Activated CD8-positive, alpha-beta T cell treated with anti-CD3 and anti-CD28 coated beads for 36 hours (primary cell): ENCODE results near the gene RBM24. TPM values are rescaled to one million over a fixed set of nuclear protein-coding genes. Genes with fewer than 3 reads are reported as not detected.

Experiments used
- ATAC-seq: fragments of 200-7000 bp; cut with Tn5 transposase; one replicate; pipeline ENCODE4 v1.10.0; 2021; ENCODE audit warnings: mild to moderate bottlenecking, moderate library complexity
- CTCF ChIA-PET: fragments of 350-600 bp; sonication (Branson Sonifier 250); formaldehyde crosslinking; loops from one replicate; lab custom pipeline; 2021; ENCODE audit warnings: antibody characterized with exemption; lab: Charles Lee
- POLR2A ChIA-PET: fragments of 350-600 bp; sonication (Branson Sonifier 250); formaldehyde crosslinking; loops from one replicate; lab custom pipeline; 2021; ENCODE audit warnings: antibody characterized with exemption; lab: Charles Lee
- DNase-seq: peaks from one replicate; pipeline ENCODE4 v3.0.0-alpha.2; 2020
- H3K27ac Mint-ChIP-seq: one replicate; pipeline ENCODE4 v1.8.0; 2021; ENCODE audit warnings: mild to moderate bottlenecking, mixed read lengths
- H3K27me3 Mint-ChIP-seq: one replicate; pipeline ENCODE4 v1.8.0; 2021; ENCODE audit warnings: mixed read lengths
- H3K36me3 Mint-ChIP-seq: one replicate; pipeline ENCODE4 v1.8.0; 2021; ENCODE audit warnings: low read depth, mixed read lengths
- H3K4me1 Mint-ChIP-seq: one replicate; pipeline ENCODE4 v1.8.0; 2021; ENCODE audit warnings: low read depth, mixed read lengths
- H3K4me3 Mint-ChIP-seq: one replicate; pipeline ENCODE4 v1.8.0; 2021; ENCODE audit warnings: mild to moderate bottlenecking, moderate library complexity, mixed read lengths
- H3K9me3 Mint-ChIP-seq: one replicate; pipeline ENCODE4 v1.8.0; 2021; ENCODE audit warnings: mixed read lengths
- intact Hi-C: fragments of 100-400 bp; cut with micrococcal nuclease; formaldehyde crosslinking; loops from one replicate; pipeline ENCODE4 v1.10.0; 2022
- total RNA-seq, 2 experiments: library from RNA; stranded (reverse); gene quantifications; one replicate each; pipeline ENCODE4 v1.2.3, GENCODE V29; 2021
- TF ChIP-seq, protein P1 (sequence below): fragments of 200-600 bp; IDR thresholded peaks from one replicate; pipeline ENCODE4 v1.8.0; 2022; ENCODE audit warnings: antibody characterized with exemption, mild to moderate bottlenecking

Gene RBM24
- total RNA-seq, 2 experiments from 2014 or later: not detected

DNA sequence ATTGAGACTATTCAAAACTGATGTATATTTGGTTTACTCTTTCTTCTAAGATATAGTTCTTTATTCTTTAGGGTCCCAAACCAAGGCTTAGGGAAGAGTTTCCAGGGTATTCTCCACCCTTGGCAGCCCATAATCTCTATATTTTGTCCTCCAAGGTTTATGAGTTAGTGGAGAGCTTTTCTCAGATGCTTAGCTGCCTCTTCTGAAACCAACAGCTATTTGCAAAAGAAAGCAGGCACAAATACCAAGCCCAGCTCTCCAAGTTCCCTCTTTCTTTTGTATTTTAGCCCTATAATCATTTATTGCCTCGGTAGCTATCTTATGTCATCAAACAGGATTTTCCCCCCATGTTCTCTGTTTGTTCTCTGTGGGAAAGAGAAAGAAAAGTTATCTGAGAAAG is 39.1 kb upstream of the RBM24 start:
- TF ChIP-seq, protein P1, sequence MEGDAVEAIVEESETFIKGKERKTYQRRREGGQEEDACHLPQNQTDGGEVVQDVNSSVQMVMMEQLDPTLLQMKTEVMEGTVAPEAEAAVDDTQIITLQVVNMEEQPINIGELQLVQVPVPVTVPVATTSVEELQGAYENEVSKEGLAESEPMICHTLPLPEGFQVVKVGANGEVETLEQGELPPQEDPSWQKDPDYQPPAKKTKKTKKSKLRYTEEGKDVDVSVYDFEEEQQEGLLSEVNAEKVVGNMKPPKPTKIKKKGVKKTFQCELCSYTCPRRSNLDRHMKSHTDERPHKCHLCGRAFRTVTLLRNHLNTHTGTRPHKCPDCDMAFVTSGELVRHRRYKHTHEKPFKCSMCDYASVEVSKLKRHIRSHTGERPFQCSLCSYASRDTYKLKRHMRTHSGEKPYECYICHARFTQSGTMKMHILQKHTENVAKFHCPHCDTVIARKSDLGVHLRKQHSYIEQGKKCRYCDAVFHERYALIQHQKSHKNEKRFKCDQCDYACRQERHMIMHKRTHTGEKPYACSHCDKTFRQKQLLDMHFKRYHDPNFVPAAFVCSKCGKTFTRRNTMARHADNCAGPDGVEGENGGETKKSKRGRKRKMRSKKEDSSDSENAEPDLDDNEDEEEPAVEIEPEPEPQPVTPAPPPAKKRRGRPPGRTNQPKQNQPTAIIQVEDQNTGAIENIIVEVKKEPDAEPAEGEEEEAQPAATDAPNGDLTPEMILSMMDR: no peak
- Mint-ChIP-seq H3K4me1 (no peaks in the 10 kb centered on the region), H3K27ac (no peak overlapping the region), H3K36me3 (no peaks in the 10 kb centered on the region), H3K4me3 (no peak overlapping the region), H3K9me3 (no peaks in the 10 kb centered on the region), H3K27me3 (peaks cover 6% of the 10 kb centered on the region)
- DNase-seq (no peak), ATAC-seq (no peak)
- intact Hi-C loops: no loop called here
- ChIA-PET CTCF (no interaction called here), POLR2A (no interaction called here)

GRCh38 chr6:17250237-17250636 is 30.9 kb upstream of the RBM24 start:
- peaks cover 9% of the 10 kb centered on the region for H3K27me3 Mint-ChIP-seq
- H3K36me3 Mint-ChIP-seq: no peaks in the 10 kb centered on the region
- no peaks in the 10 kb centered on the region for H3K9me3 Mint-ChIP-seq
- ATAC-seq (no peak), DNase-seq (no peak)
- TF ChIP-seq, protein P1: no peak
- no peak overlapping the region for H3K4me3 Mint-ChIP-seq
- CTCF ChIA-PET: no interaction called here
- H3K4me1 Mint-ChIP-seq: no peaks in the 10 kb centered on the region
- POLR2A ChIA-PET: no interaction called here
- intact Hi-C loops: no loop called here
- H3K27ac Mint-ChIP-seq: no peak overlapping the region

GRCh38 chr6:17251953-17252352 is 29.2 kb upstream of the RBM24 start:
- POLR2A ChIA-PET: no interaction called here
- intact Hi-C loops: no loop called here
- no peak for ATAC-seq
- Mint-ChIP-seq H3K36me3 (no peaks in the 10 kb centered on the region), H3K27ac (no peak overlapping the region), H3K27me3 (peaks cover 9% of the 10 kb centered on the region), H3K4me3 (no peak overlapping the region), H3K4me1 (no peaks in the 10 kb centered on the region), H3K9me3 (no peaks in the 10 kb centered on the region)
- TF ChIP-seq, protein P1: no peak
- CTCF ChIA-PET: no interaction called here
- DNase-seq: no peak

GRCh38 chr6:17258749-17259148 is 22.4 kb upstream of the RBM24 start:
- TF ChIP-seq, protein P1: no peak
- no peaks in the 10 kb centered on the region for H3K9me3 Mint-ChIP-seq
- no peak overlapping the region for H3K27ac Mint-ChIP-seq
- no peaks in the 10 kb centered on the region for H3K4me1 Mint-ChIP-seq
- no peaks in the 10 kb centered on the region for H3K36me3 Mint-ChIP-seq
- ChIA-PET CTCF (no interaction called here), POLR2A (no interaction called here)
- no peak overlapping the region for H3K4me3 Mint-ChIP-seq
- peaks cover 9% of the 10 kb centered on the region for H3K27me3 Mint-ChIP-seq
- DNase-seq (no peak), ATAC-seq (no peak)
- intact Hi-C loops: no loop called here

DNA sequence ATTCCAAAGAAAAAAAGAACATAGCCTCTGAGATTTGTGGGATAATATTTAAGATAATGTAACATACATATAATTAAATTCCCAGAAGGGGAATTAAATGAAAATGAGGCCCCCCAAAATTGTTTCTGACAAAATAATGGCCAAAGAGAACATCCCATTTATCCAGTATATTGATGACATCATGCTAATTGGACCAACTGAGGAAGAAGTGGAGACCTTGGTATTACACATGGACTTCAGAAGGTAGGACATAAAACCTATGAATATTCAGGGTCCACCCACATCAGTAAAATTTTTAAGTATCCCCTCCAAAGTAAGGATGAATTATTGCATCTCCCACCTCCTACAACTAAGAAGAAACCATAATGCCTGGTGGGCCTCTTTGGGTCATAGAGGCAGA is 15.6 kb upstream of the RBM24 start:
- no peak overlapping the region for H3K4me3 Mint-ChIP-seq
- POLR2A ChIA-PET: no interaction called here
- H3K27me3 Mint-ChIP-seq: peaks cover 2% of the 10 kb centered on the region
- DNase-seq (no peak), ATAC-seq (no peak)
- CTCF ChIA-PET: no interaction called here
- H3K36me3 Mint-ChIP-seq: no peaks in the 10 kb centered on the region
- TF ChIP-seq, protein P1: no peak
- H3K9me3 Mint-ChIP-seq: no peaks in the 10 kb centered on the region
- no peak overlapping the region for H3K27ac Mint-ChIP-seq
- intact Hi-C loops: no loop called here
- H3K4me1 Mint-ChIP-seq: no peaks in the 10 kb centered on the region
